ENCODE results near the gene UBTD2.

DNA sequence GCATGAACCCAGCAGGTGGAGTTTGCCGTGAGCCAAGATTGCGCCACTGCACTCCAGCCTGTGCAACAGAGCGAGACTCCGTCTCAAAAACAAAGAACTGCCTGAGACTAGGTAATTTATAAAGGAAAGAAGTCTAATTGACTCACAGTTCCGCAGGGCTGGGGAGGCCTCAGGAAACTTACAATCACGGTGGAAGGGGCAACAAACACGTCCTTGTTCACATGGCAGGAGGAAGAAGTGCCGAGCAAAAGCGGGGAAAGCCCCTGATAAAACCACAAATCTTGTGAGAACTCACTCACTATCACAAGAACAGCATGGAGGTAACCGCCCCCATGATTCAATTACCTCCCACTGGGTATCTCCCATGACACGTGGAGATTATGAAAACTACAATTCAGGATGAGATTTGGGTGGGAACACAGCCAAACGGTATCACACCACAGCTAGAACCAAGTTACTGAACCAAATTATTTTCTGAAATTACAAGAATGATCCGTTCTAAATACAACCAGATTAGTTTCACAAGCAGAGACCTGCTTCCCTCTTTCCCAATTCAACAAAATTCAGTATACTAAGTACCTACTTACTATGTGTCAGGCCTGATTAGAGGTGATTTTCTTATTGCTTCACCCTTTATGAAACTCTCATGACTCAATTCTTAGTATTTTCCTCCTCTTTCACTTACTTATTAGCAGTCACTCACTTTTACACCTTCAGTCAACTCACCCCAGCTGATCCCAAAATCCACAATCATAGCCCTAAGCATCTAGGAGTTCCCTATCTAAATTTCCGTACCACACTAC is 8.4 kb downstream of the UBTD2 start:
- TF ChIP-seq PATZ1 (CRISPR knock-in tag; IDR thresholded peaks at IDR 0.05; ENCODE audit: borderline replicate concordance) (no peak), ZFP30 (CRISPR knock-in tag; IDR thresholded peaks at IDR 0.05) (no peak), CREB5 (CRISPR knock-in tag; IDR thresholded peaks at IDR 0.05; ENCODE audit: low read depth) (no peak)
- TF ChIP-seq, protein P1, sequence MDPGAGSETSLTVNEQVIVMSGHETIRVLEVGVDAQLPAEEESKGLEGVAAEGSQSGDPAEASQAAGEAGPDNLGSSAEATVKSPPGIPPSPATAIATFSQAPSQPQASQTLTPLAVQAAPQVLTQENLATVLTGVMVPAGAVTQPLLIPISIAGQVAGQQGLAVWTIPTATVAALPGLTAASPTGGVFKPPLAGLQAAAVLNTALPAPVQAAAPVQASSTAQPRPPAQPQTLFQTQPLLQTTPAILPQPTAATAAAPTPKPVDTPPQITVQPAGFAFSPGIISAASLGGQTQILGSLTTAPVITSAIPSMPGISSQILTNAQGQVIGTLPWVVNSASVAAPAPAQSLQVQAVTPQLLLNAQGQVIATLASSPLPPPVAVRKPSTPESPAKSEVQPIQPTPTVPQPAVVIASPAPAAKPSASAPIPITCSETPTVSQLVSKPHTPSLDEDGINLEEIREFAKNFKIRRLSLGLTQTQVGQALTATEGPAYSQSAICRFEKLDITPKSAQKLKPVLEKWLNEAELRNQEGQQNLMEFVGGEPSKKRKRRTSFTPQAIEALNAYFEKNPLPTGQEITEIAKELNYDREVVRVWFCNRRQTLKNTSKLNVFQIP (CRISPR knock-in tag; IDR thresholded peaks at IDR 0.05; ENCODE audit: borderline replicate concordance, low read depth): no peak
